Measurements from ENCODE around the gene SLC16A9. TPM values are rescaled to one million over a fixed set of nuclear protein-coding genes. Genes with fewer than 3 reads are reported as not detected.

SLC16A9 gene
- total and polyA plus RNA-seq, 2 donors (not counting 3 experiments of a cell fraction or from before 2014, with no cell fraction given): 0.35 TPM; not detected in 1

DNA sequence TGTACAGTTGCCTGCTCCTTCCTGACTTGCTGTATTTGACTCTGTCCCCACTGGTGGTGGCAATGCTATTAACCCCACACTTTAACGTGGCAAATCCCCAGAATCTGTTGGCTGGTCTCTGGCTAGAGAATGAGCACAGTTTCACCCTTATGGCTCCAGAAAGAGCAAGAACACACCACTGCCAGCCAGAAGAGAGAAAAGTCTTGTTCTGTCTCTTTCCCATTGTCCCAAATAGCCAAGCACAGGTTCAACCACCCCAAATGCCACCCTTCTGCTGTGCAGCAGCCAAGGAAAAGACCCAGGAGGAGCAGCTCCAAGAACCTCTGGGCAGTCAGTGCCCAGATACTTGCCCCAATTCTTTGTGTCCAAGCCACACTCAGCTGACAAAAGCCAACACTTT is 11.3 kb downstream of the SLC16A9 start:
- CTCF ChIA-PET: no interaction called here
- no TSS peak for BruUV-seq (replicated peaks)

More for the DNA sequence above, 11.3 kb downstream of the SLC16A9 start:
- Histone ChIP-seq H2AFZ (ENCODE audit: low read depth, low read length) (no peak overlapping the region), H3K4me3 (replicated peaks in 1 of 3; ENCODE audit: insufficient read depth in 1 of 3, low read depth in 1 of 3, low read length in 3 of 3) (no peak overlapping the region), H3K9me3 (replicated peaks; ENCODE audit: control insufficient read depth, insufficient read depth, low read length) (no peaks in the 10 kb centered on the region), H3K79me2 (ENCODE audit: control insufficient read depth, insufficient read depth, low read length) (no peaks in the 10 kb centered on the region), H3K27me3 (ENCODE audit: control insufficient read depth in 2 of 2, insufficient read depth in 2 of 2, low read length in 2 of 2) (no peaks in the 10 kb centered on the region), H3K9me1 (replicated peaks; ENCODE audit: control insufficient read depth, extremely low read depth, insufficient read depth, low read length) (no peaks in the 10 kb centered on the region), H3K9ac (replicated peaks; ENCODE audit: extremely low read depth, insufficient read depth, low read length) (no peak overlapping the region), H3K4me2 (ENCODE audit: insufficient read depth, low read length) (no peak overlapping the region), H3K4me1 (ENCODE audit: control insufficient read depth, extremely low read depth, insufficient read depth, low read length) (no peaks in the 10 kb centered on the region), H3K36me3 (ENCODE audit: control insufficient read depth in 2 of 2, extremely low read depth in 1 of 2, insufficient read depth in 2 of 2, low read length in 2 of 2) (no peaks in the 10 kb centered on the region), H4K20me1 (replicated peaks; ENCODE audit: control insufficient read depth, extremely low read depth, insufficient read depth, low read length) (no peaks in the 10 kb centered on the region), H3K27ac (ENCODE audit: insufficient read depth, low read depth, low read length) (no peak overlapping the region)
- POLR2A ChIA-PET: no interaction called here
- intact Hi-C loops (cut with micrococcal nuclease): no loop called here
- dilution Hi-C loops (cut with MboI; ENCODE audit: extremely low pct_ligation_motif_present, low sequenced_read_pairs): no loop called here
- no peak for DNase-seq (ENCODE audit: low read depth, low spot score)
- TF ChIP-seq EZH2 (IDR thresholded peaks at IDR 0.05; ENCODE audit: borderline replicate concordance, low read depth, low read length, severe bottlenecking): no peak
- no peak for TF ChIP-seq GATA2 (IDR thresholded peaks at IDR 0.05; ENCODE audit: insufficient read depth, insufficient read length, low read depth, low read length)
- no peak for TF ChIP-seq MYC (IDR thresholded peaks at IDR 0.05; ENCODE audit: low read depth, low read length)
- no peak for TF ChIP-seq JUN (IDR thresholded peaks at IDR 0.05; ENCODE audit: borderline replicate concordance, insufficient read depth, insufficient read length, low read depth)
- TF ChIP-seq POLR2AphosphoS5 (IDR thresholded peaks at IDR 0.05; ENCODE audit: insufficient read depth, low read depth, low read length): no peak
- TF ChIP-seq, protein P1, sequence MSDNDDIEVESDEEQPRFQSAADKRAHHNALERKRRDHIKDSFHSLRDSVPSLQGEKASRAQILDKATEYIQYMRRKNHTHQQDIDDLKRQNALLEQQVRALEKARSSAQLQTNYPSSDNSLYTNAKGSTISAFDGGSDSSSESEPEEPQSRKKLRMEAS (IDR thresholded peaks at IDR 0.05; ENCODE audit: insufficient read depth, insufficient read length): no peak
- TF ChIP-seq FOS (IDR thresholded peaks at IDR 0.05; ENCODE audit: borderline replicate concordance, insufficient read depth, low read length): no peak
- no peak for TF ChIP-seq POLR2A (IDR thresholded peaks at IDR 0.05; ENCODE audit: low read depth, low read length)
- TF ChIP-seq, protein P2, sequence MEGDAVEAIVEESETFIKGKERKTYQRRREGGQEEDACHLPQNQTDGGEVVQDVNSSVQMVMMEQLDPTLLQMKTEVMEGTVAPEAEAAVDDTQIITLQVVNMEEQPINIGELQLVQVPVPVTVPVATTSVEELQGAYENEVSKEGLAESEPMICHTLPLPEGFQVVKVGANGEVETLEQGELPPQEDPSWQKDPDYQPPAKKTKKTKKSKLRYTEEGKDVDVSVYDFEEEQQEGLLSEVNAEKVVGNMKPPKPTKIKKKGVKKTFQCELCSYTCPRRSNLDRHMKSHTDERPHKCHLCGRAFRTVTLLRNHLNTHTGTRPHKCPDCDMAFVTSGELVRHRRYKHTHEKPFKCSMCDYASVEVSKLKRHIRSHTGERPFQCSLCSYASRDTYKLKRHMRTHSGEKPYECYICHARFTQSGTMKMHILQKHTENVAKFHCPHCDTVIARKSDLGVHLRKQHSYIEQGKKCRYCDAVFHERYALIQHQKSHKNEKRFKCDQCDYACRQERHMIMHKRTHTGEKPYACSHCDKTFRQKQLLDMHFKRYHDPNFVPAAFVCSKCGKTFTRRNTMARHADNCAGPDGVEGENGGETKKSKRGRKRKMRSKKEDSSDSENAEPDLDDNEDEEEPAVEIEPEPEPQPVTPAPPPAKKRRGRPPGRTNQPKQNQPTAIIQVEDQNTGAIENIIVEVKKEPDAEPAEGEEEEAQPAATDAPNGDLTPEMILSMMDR (IDR thresholded peaks at IDR 0.05; ENCODE audit: extremely low read depth in 1 of 2, insufficient read depth in 1 of 2, low read depth in 1 of 2, low read length in 2 of 2): no peak
- FAIRE-seq: no peak

Data from endothelial cell of umbilical vein (primary cell).